NB4 (cell line): ENCODE measurements around the gene ASPG.

Experiments used
- CTCF ChIP-seq: IDR thresholded peaks from one replicate; pipeline ENCODE4 v1.5.1; 2012; ENCODE audit warnings: low read depth, low read length
- MYC ChIP-seq: IDR thresholded peaks from 2 replicates; pipeline ENCODE4 v1.6.1; 2011; ENCODE audit warnings: low read depth, low read length
- POLR2A ChIP-seq: IDR thresholded peaks from 2 replicates; pipeline ENCODE4 v1.6.1; 2011; ENCODE audit warnings: mild to moderate bottlenecking; ENCODE audit not compliant: insufficient read length; ENCODE audit errors: extremely low read depth
- TF ChIP-seq, protein P1 (sequence below): IDR thresholded peaks from 2 replicates; pipeline ENCODE4 v1.6.1; 2011; ENCODE audit warnings: low read depth, low read length

DNA sequence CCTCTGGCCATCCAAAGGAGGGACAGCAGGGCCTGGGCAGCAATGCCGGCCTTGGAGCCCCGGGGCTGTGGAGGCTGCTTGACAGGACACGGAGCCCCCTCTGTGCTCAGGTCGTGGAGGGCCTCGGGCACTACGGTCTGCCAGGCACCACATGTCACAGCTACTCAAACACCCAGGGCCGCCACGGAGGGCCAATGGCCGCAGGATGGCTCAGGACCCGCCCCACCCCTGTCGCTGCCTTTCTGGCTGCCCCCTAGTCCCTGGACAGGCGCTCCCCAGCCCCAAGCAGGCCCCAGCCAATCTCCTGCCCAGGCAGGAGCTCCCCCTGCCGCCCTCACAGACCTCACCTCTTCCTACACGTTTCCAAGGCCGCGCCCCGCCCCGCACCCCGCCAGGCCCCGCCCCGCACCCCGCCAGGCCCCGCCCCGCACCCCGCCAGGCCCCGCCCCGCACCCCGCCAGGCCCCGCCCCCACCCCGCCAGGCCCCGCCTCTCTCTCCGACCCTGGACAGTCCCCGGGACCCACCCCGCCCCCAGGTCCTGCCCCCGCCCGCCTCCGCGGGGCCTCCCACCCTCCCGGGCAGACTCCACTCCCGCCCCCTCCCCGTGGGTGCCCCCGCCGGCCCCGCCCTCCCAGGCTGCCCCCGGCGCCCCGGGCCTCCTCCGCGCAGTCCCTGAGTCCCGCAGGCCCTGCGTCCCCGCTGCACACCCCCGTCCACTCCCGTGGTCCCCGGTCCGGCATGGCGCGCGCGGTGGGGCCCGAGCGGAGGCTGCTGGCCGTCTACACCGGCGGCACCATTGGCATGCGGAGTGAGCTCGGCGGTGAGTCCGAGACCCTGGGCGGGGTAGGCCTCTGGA, at the start of gene ASPG:
- no peak for TF ChIP-seq CTCF
- no peak for TF ChIP-seq POLR2A
- TF ChIP-seq, protein P1, sequence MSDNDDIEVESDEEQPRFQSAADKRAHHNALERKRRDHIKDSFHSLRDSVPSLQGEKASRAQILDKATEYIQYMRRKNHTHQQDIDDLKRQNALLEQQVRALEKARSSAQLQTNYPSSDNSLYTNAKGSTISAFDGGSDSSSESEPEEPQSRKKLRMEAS = no peak
- TF ChIP-seq MYC = no peak
